Endothelial cell of umbilical vein (primary cell): ENCODE results near the gene WNT7B. TPM values are rescaled to one million over a fixed set of nuclear protein-coding genes. Genes with fewer than 3 reads are reported as not detected.

Experiments
- BruUV-seq: library from RNA; stranded (reverse); fragments of 400-500 nt; replicated peaks from 2 replicates; lab custom pipeline; 2021; lab: Mats Ljungman, UMichigan
- CTCF ChIA-PET: fragments of 300-600, 350-600 bp; sonication (Branson Sonifier 250); formaldehyde crosslinking; loops from one replicate; lab custom pipeline; 2021; ENCODE audit warnings: antibody characterized with exemption, inconsistent platforms; lab: Charles Lee
- POLR2A ChIA-PET: fragments of 300-600, 350-600 bp; sonication (Branson Sonifier 250); formaldehyde crosslinking; loops from one replicate; lab custom pipeline; 2021; ENCODE audit warnings: antibody characterized with exemption, inconsistent platforms; lab: Charles Lee
- DNase-seq: peaks from one replicate; pipeline ENCODE4 v3.0.0-alpha.2; 2011; ENCODE audit warnings: low read depth, low spot score
- FAIRE-seq: peaks from 2 replicates; lab custom pipeline; 2011; peaks lifted over from hg19 to GRCh38; lab: Jason Lieb, UNC
- H2AFZ ChIP-seq: 2 replicates; pipeline ENCODE4 v1.6.0; 2012; ENCODE audit warnings: low read depth, low read length, control low read depth, inconsistent platforms
- H3K27ac ChIP-seq: 2 replicates; pipeline ENCODE4 v1.5.1; 2011; ENCODE audit warnings: low read depth, mild to moderate bottlenecking, control low read depth, low read length, moderate library complexity; ENCODE audit not compliant: insufficient read depth
- H3K27me3 ChIP-seq, 2 experiments: 2 replicates each; pipeline versions ENCODE4 v1.6.0 to v1.6.1; 2011; ENCODE audit warnings: low read length in 2 of 2, mixed read lengths in 1 of 2; ENCODE audit not compliant: control insufficient read depth in 2 of 2, insufficient read depth in 2 of 2
- H3K36me3 ChIP-seq, 2 experiments: 2 replicates in 1 of 2; 3 replicates in 1 of 2; pipeline ENCODE4 v1.5.1; 2011; ENCODE audit warnings: low read length in 2 of 2, mild to moderate bottlenecking in 1 of 2, moderate library complexity in 1 of 2; ENCODE audit not compliant: control insufficient read depth in 2 of 2, insufficient read depth in 2 of 2; ENCODE audit errors: extremely low read depth in 1 of 2
- H3K4me1 ChIP-seq: 3 replicates; pipeline ENCODE4 v1.5.1; 2011; ENCODE audit warnings: mild to moderate bottlenecking, low read length; ENCODE audit not compliant: control insufficient read depth, insufficient read depth; ENCODE audit errors: extremely low read depth
- H3K4me2 ChIP-seq: 2 replicates; pipeline ENCODE4 v1.6.1; 2011; ENCODE audit warnings: low read length, control low read depth, mixed read lengths; ENCODE audit not compliant: insufficient read depth
- H3K4me3 ChIP-seq, 3 experiments: fragments of 200-600 bp in 1 of 3; sonication (generic), shearing (Covaris generic) in 1 of 3; replicated peaks in 1 of 3; 2 replicates each; pipeline ENCODE4 v1.5.1; 2011 to 2016; ENCODE audit warnings: control low read depth in 3 of 3, low read length in 3 of 3, mild to moderate bottlenecking in 2 of 3, inconsistent platforms in 1 of 3, low read depth in 1 of 3, moderate library complexity in 1 of 3; ENCODE audit not compliant: insufficient read depth in 1 of 3
- H3K79me2 ChIP-seq: 2 replicates; pipeline ENCODE4 v1.6.0; 2012; ENCODE audit warnings: low read length, inconsistent platforms; ENCODE audit not compliant: control insufficient read depth, insufficient read depth
- H3K9ac ChIP-seq: replicated peaks from 2 replicates; pipeline ENCODE3; 2011; ENCODE audit warnings: low read length, control low read depth; ENCODE audit not compliant: insufficient read depth; ENCODE audit errors: extremely low read depth
- H3K9me1 ChIP-seq: replicated peaks from 3 replicates; pipeline ENCODE4 v1.6.0; 2011; ENCODE audit warnings: mild to moderate bottlenecking, low read length; ENCODE audit not compliant: control insufficient read depth, insufficient read depth; ENCODE audit errors: extremely low read depth
- H3K9me3 ChIP-seq: replicated peaks from 2 replicates; pipeline ENCODE4 v1.5.1; 2012; ENCODE audit warnings: low read length, inconsistent platforms; ENCODE audit not compliant: control insufficient read depth, insufficient read depth
- H4K20me1 ChIP-seq: replicated peaks from 2 replicates; pipeline ENCODE3; 2011; ENCODE audit warnings: mild to moderate bottlenecking, low read length; ENCODE audit not compliant: control insufficient read depth, insufficient read depth; ENCODE audit errors: extremely low read depth
- CTCF ChIP-seq, 2 donors: IDR thresholded peaks; 1 replicate in 1 of 2; 2 replicates in 1 of 2; pipeline ENCODE4 v1.5.1; 2011; ENCODE audit warnings: low read length in 2 of 2, mild to moderate bottlenecking in 2 of 2, moderate library complexity in 2 of 2, control low read depth in 1 of 2, inconsistent platforms in 1 of 2, low read depth in 1 of 2; ENCODE audit not compliant: insufficient read depth in 1 of 2; ENCODE audit errors: extremely low read depth in 1 of 2
- EZH2 ChIP-seq: IDR thresholded peaks from 2 replicates; pipeline ENCODE4 v1.6.1; 2012; ENCODE audit warnings: borderline replicate concordance, low read depth, mild to moderate bottlenecking, moderate library complexity, low read length, inconsistent platforms; ENCODE audit not compliant: severe bottlenecking
- FOS ChIP-seq: IDR thresholded peaks from 2 replicates; pipeline ENCODE4 v1.6.1; 2011; ENCODE audit warnings: mild to moderate bottlenecking, low read length, moderate library complexity, borderline replicate concordance; ENCODE audit not compliant: insufficient read depth
- GATA2 ChIP-seq: IDR thresholded peaks from 2 replicates; pipeline ENCODE4 v1.7.0; 2011; ENCODE audit warnings: low read depth, mild to moderate bottlenecking, moderate library complexity, mixed read lengths, low read length; ENCODE audit not compliant: insufficient read length, insufficient read depth
- JUN ChIP-seq: IDR thresholded peaks from 2 replicates; pipeline ENCODE4 v1.6.1; 2011; ENCODE audit warnings: borderline replicate concordance, low read depth; ENCODE audit not compliant: insufficient read length, insufficient read depth
- MAX ChIP-seq: IDR thresholded peaks from 2 replicates; pipeline ENCODE4 v1.6.1; 2011; ENCODE audit not compliant: insufficient read depth, insufficient read length
- MYC ChIP-seq: IDR thresholded peaks from one replicate; pipeline ENCODE4 v1.6.1; 2011; ENCODE audit warnings: mild to moderate bottlenecking, low read depth, low read length
- POLR2A ChIP-seq: IDR thresholded peaks from 2 replicates; pipeline ENCODE4 v1.6.1; 2012; ENCODE audit warnings: low read depth, mild to moderate bottlenecking, control low read depth, low read length
- POLR2AphosphoS5 ChIP-seq: IDR thresholded peaks from 2 replicates; pipeline ENCODE4 v1.6.1; 2012; ENCODE audit warnings: low read depth, mild to moderate bottlenecking, control low read depth, low read length, moderate library complexity; ENCODE audit not compliant: insufficient read depth
- dilution Hi-C: fragments of 300-500 bp; cut with MboI; formaldehyde crosslinking; loops from one replicate; pipeline ENCODE4 v1.15.0; 2019; ENCODE audit warnings: low sequenced_read_pairs; ENCODE audit not compliant: extremely low pct_ligation_motif_present
- intact Hi-C: fragments of 100-400 bp; cut with micrococcal nuclease; formaldehyde crosslinking; loops from one replicate; pipeline ENCODE4 v1.10.0; 2022
- polyA plus RNA-seq, 4 experiments: library from polyadenylated mRNA; depleted of rRNA in 3 of 4; stranded (reverse) in 3 of 4; unstranded in 1 of 4; fragments of >200 nt; gene quantifications; 2 replicates each; pipeline versions ENCODE4 v1.2.1 to v1.2.3, GENCODE V29; 2011 to 2012; ENCODE audit warnings: missing spikeins in 1 of 4
- total RNA-seq: library from RNA; stranded (reverse); gene quantifications from 2 replicates; pipeline ENCODE4 v1.2.3, GENCODE V29; 2021

The WNT7B gene
- total and polyA plus RNA-seq, 2 donors (not counting 3 experiments of a cell fraction or from before 2014, with no cell fraction given) = not detected

GRCh38 chr22:45930324-45930723 lies 46.6 kb downstream of the WNT7B start:
- dilution Hi-C loops = no loop called here
- Histone ChIP-seq H4K20me1 (no peaks in the 10 kb centered on the region), H3K4me2 (no peak overlapping the region), H3K9me3 (no peaks in the 10 kb centered on the region), H3K36me3 (no peaks in the 10 kb centered on the region), H3K9me1 (no peaks in the 10 kb centered on the region), H3K4me3 (no peak overlapping the region), H3K9ac (no peak overlapping the region), H3K27me3 (no peaks in the 10 kb centered on the region), H3K27ac (no peak overlapping the region), H3K4me1 (no peaks in the 10 kb centered on the region), H3K79me2 (no peaks in the 10 kb centered on the region), H2AFZ (no peak overlapping the region)
- DNase-seq (no peak), FAIRE-seq (no peak)
- BruUV-seq = no TSS peak
- POLR2A ChIA-PET = no interaction called here
- CTCF ChIA-PET = interaction anchor here (1.2 kb wide), 1 partner anchor 67 kb away, joined by 4 read pairs; no protein-coding TSS in a partner anchor
- no peak for TF ChIP-seq JUN
- no peak for TF ChIP-seq CTCF (IDR thresholded peaks at IDR 0.05; ENCODE audit: extremely low read depth in 1 of 2, insufficient read depth in 1 of 2, low read depth in 1 of 2, low read length in 2 of 2)
- TF ChIP-seq POLR2AphosphoS5 = no peak
- TF ChIP-seq MYC = no peak
- no peak for TF ChIP-seq EZH2
- no peak for TF ChIP-seq POLR2A
- TF ChIP-seq MAX = no peak
- no peak for TF ChIP-seq GATA2
- no peak for TF ChIP-seq FOS
- intact Hi-C loops = no loop called here
